HG02852 (cell line): ENCODE results near the gene GAGE12C.
"Not testable (repeated sequence)": the region's sequence is repeated elsewhere in the genome, so short reads cannot be mapped to it uniquely, and the experiment has no call there.

Experiments
- ATAC-seq: cut with Tn5 transposase; IDR thresholded peaks from one replicate; pipeline ENCODE4 v1.9.1; 2021; ENCODE audit warnings: mild to moderate bottlenecking, moderate library complexity; ENCODE audit not compliant: unreplicated experiment

The GAGE12C gene, protein sequence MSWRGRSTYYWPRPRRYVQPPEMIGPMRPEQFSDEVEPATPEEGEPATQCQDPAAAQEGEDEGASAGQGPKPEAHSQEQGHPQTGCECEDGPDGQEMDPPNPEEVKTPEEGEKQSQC

DNA sequence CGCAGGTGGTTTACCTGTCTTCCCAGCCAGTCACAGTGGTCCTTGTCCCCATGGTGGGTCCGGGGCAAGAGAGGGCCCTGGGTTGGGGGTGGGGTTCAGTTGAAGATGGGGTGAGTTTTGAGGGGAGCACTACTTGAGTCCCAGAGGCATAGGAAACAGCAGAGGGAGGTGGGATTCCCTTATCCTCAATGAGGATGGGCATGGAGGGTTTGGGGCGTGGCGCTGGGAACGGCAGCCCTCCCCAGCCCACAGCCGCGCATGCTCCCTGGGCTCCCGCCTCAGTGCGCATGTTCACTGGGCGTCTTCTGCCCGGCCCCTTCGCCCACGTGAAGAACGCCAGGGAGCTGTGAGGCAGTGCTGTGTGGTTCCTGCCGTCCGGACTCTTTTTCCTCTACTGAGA lies at the start of gene GAGE12C:
TSS of gene GAGE12C (plus strand) at position 301 of the 400 bp plus-strand sequence. CDS start 1,155 bp downstream, outside the sequence.
- ATAC-seq = not testable (repeated sequence)

- not testable (repeated sequence) for ATAC-seq
These were observed 9.5 kb downstream of the GAGE12C start, which contains the start of gene GAGE12D for GRCh38 chrX:49541433-49541832. Gene GAGE12D (plus strand): TSS chrX:49541733. CDS start chrX:49542888, 1,155 bp downstream.

DNA sequence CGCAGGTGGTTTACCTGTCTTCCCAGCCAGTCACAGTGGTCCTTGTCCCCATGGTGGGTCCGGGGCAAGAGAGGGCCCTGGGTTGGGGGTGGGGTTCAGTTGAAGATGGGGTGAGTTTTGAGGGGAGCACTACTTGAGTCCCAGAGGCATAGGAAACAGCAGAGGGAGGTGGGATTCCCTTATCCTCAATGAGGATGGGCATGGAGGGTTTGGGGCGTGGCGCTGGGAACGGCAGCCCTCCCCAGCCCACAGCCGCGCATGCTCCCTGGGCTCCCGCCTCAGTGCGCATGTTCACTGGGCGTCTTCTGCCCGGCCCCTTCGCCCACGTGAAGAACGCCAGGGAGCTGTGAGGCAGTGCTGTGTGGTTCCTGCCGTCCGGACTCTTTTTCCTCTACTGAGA lies 19.0 kb downstream of the GAGE12C start, which contains the start of gene GAGE12E:
TSS of gene GAGE12E (plus strand) at position 301 of the 400 bp plus-strand sequence. CDS start 1,155 bp downstream, outside the sequence.
- not testable (repeated sequence) for ATAC-seq

- not testable (repeated sequence) for ATAC-seq
These were observed 28.6 kb downstream of the GAGE12C start, which contains the start of gene GAGE12F for GRCh38 chrX:49560542-49560941. Gene GAGE12F (plus strand): TSS chrX:49560842. CDS start chrX:49561997, 1,155 bp downstream.

- ATAC-seq = not testable (repeated sequence)
These were observed 36.8 kb downstream of the GAGE12C start for GRCh38 chrX:49568728-49569127.

- not testable (repeated sequence) for ATAC-seq
These were observed 37.2 kb downstream of the GAGE12C start for GRCh38 chrX:49569152-49569551.

- not testable (repeated sequence) for ATAC-seq
These were observed 38.1 kb downstream of the GAGE12C start, which contains the start of gene GAGE12G for GRCh38 chrX:49570100-49570499. Gene GAGE12G (plus strand): TSS chrX:49570400. CDS start chrX:49571555, 1,155 bp downstream.

DNA sequence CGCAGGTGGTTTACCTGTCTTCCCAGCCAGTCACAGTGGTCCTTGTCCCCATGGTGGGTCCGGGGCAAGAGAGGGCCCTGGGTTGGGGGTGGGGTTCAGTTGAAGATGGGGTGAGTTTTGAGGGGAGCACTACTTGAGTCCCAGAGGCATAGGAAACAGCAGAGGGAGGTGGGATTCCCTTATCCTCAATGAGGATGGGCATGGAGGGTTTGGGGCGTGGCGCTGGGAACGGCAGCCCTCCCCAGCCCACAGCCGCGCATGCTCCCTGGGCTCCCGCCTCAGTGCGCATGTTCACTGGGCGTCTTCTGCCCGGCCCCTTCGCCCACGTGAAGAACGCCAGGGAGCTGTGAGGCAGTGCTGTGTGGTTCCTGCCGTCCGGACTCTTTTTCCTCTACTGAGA lies 47.7 kb downstream of the GAGE12C start, which contains the start of gene GAGE12H:
TSS of gene GAGE12H (plus strand) at position 301 of the 400 bp plus-strand sequence. CDS start 1,155 bp downstream, outside the sequence.
- ATAC-seq = not testable (repeated sequence)
